ENCODE data around the gene TEX261. TPM values are rescaled to one million over a fixed set of nuclear protein-coding genes. Genes with fewer than 3 reads are reported as not detected.

Gene TEX261
- total and polyA plus RNA-seq, 8 donors: 19.0 to 46.2 (median 41.6) TPM

DNA sequence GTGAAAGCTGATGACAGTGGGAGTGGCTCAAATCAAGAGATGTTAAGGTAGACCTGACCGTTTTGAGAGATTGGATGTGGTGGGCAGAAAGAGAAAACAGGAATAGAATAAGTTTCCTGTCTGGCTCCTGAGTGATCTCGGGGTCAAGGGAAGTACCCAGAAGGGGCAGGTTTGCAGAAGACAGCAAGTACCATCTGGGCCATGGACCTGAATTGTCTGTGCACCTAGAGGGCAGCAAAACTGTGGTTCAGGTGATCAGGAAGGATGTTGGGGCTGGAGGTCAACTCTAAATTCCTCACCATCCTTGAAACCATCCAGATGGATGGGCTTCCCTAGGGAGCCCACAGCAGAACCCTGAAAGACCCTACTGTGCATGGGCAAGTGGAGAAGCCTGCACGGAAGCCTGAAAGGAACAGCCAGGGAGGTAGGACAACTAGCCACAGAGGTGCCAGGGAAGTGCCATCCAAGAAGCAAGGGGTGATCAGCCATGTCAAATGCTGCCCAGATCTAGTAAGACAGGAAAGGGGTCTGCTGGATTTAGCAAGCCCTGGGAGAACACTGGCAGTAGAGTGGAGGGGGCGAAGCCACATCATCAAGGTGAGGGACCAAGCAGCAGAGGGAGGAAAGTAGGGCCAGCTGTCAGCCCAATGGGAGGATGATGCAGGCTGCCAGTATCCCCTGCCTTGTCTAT lies 8.0 kb downstream of the TEX261 start:
- WGBS, 2 donors: 85 to 90% methylated on average over 4 of the region's 4 CpGs
- intact Hi-C loops (cut with DNase I): no loop called here
- no peak for FAIRE-seq
- H3K4me3 ChIP-seq: no peak overlapping the region
- ATAC-seq: no peak
- H3K4me1 ChIP-seq: no peaks in the 10 kb centered on the region
- no peaks in the 10 kb centered on the region for H3K9me3 ChIP-seq
- DNase-seq: no peak
- H3K27me3 ChIP-seq: no peaks in the 10 kb centered on the region
- peaks cover 4 to 29% (median 11%) of the 10 kb centered on the region in 3 donors for H3K36me3 ChIP-seq
- TF ChIP-seq, protein P1, sequence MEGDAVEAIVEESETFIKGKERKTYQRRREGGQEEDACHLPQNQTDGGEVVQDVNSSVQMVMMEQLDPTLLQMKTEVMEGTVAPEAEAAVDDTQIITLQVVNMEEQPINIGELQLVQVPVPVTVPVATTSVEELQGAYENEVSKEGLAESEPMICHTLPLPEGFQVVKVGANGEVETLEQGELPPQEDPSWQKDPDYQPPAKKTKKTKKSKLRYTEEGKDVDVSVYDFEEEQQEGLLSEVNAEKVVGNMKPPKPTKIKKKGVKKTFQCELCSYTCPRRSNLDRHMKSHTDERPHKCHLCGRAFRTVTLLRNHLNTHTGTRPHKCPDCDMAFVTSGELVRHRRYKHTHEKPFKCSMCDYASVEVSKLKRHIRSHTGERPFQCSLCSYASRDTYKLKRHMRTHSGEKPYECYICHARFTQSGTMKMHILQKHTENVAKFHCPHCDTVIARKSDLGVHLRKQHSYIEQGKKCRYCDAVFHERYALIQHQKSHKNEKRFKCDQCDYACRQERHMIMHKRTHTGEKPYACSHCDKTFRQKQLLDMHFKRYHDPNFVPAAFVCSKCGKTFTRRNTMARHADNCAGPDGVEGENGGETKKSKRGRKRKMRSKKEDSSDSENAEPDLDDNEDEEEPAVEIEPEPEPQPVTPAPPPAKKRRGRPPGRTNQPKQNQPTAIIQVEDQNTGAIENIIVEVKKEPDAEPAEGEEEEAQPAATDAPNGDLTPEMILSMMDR (IDR thresholded peaks at IDR 0.05): no peak
- no peak overlapping the region for H3K27ac ChIP-seq

DNA sequence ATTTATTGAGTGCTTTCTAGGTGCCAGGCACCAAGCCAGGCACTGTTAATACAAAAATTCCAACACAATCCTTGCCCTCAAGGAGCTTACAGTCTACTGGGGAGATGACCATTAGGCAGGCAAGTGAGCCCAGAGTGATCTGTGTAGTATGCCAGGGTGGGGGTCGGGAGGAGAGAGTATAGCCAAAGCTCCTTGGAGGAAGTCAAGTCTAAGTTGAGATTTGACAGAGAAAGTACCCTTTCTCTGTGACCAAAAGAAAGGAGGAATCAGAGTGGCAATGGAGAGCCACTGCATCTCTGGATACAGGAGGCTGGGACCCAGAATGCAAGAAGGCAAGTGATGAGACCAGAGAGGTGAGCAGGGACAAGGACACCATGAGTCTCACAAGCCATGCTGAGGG lies 8.7 kb downstream of the TEX261 start:
- ATAC-seq (no peak), DNase-seq (peak in 1 of 6 donors; percentile 5), FAIRE-seq (no peak)
- peaks cover 4 to 29% (median 11%) of the 10 kb centered on the region in 3 donors for H3K36me3 ChIP-seq
- H3K4me3 ChIP-seq: no peak overlapping the region
- TF ChIP-seq, protein P1 (IDR thresholded peaks at IDR 0.05): no peak
- intact Hi-C loops (cut with DNase I): no loop called here
- no peaks in the 10 kb centered on the region for H3K27me3 ChIP-seq
- no peaks in the 10 kb centered on the region for H3K9me3 ChIP-seq
- no peaks in the 10 kb centered on the region for H3K4me1 ChIP-seq
- H3K27ac ChIP-seq: no peak overlapping the region
- 99 to 100% methylated on average over 1 of the region's 1 CpG for WGBS, 2 donors

DNA sequence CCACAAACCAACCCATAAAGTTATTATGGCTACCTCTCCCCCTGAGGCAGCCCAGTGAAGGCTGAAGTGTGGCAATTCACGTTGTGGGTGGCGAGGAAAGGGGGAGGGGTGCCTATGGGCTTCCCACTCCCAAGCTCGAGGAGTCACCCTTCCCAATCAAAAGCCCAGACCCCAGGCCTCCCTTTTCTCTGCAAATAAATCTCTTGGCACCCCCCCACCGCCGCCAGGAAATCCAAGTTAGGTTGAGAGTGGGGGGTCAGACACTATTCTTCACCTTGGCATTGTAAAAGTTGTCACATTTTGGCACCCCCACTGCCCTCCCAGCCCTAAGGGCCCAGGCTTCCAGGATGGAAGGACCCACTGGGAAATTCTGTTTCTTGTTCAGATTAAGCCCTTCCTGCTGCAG lies 9.4 kb downstream of the TEX261 start:
- Histone ChIP-seq H3K36me3 (peaks cover 4 to 29% (median 11%) of the 10 kb centered on the region in 3 donors), H3K4me1 (no peaks in the 10 kb centered on the region), H3K27ac (no peak overlapping the region), H3K4me3 (no peak overlapping the region), H3K27me3 (no peaks in the 10 kb centered on the region), H3K9me3 (no peaks in the 10 kb centered on the region)
- intact Hi-C loops (cut with DNase I): no loop called here
- DNase-seq (peak in 2 of 6 donors; percentile 16 to 18), FAIRE-seq (no peak), ATAC-seq (no peak)
- TF ChIP-seq, protein P1 (IDR thresholded peaks at IDR 0.05): no peak
- WGBS, 2 donors: 61 to 76% methylated on average over 5 of the region's 5 CpGs

DNA sequence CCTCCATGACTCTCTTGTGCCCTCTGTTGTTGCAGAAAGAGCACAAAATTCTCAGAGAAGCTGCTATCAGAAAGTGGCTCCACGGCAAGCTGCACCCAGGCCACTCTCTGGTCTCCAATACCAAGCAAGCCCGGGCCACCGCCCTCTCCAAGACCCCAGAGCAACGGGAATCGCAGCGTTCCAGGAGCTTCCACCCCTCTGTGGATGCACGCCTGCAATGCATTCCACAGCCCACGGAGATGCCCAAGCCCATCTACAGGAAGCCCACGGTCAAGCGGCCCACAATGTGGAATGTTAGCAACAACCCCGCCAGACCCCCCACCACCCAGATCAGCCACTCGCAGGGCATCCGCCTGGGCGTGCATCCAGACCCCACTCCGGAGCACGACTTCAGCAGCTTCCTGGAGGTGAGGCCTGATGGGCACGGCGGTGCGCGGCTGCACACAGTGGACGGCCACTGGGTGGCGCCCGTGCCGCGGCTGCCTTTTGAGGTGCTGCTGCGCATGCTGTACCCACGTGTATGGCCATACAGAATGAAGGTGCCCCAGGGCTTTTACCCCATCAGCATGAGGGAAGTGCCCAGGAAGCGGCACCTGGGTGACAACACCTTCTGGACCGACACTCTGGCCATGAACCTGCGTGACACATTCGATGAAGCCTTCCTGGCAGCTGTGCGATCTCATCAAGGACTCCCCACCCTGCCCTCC lies 9.9 kb downstream of the TEX261 start:
- peaks cover 4 to 29% (median 11%) of the 10 kb centered on the region in 3 donors for H3K36me3 ChIP-seq
- 29 to 31% methylated on average over 32 of the region's 32 CpGs for WGBS, 2 donors
- ATAC-seq: peak; percentile 71 to 93 (median 85)
- no peak overlapping the region for H3K4me3 ChIP-seq
- TF ChIP-seq, protein P1 (IDR thresholded peaks at IDR 0.05): peak; percentile 54 to 74 (median 61)
- DNase-seq: peak in 5 of 6 donors; percentile 42 to 87 (median 71)
- no peaks in the 10 kb centered on the region for H3K9me3 ChIP-seq
- no peak for FAIRE-seq
- no peaks in the 10 kb centered on the region for H3K4me1 ChIP-seq
- H3K27me3 ChIP-seq: no peaks in the 10 kb centered on the region
- intact Hi-C loops (cut with DNase I): no loop called here
- H3K27ac ChIP-seq: no peak overlapping the region

DNA sequence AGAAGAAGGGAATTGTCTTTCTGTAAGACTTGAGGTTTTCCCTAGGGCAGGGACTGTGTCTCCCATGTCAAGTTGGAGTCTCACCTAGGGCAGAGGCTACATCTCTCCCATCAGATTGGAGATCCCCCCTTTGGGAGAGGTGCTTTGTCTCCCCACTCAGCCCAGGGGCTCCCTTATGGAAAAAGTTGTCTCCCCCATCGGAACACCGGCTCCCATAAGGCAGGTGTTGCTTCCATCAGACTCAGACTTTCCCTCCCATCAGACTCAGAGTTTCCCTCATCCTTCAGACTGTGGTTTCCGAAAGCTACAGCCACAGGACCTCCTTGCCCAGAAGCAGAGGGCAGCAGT lies 10.5 kb downstream of the TEX261 start:
- peak in 1 of 6 donors; percentile 3 for DNase-seq
- H3K27ac ChIP-seq: no peak overlapping the region
- H3K9me3 ChIP-seq: no peaks in the 10 kb centered on the region
- WGBS, 2 donors: 85% methylated on average over 3 of the region's 3 CpGs
- ATAC-seq: no peak
- intact Hi-C loops (cut with DNase I): no loop called here
- H3K4me3 ChIP-seq: no peak overlapping the region
- no peak for FAIRE-seq
- no peaks in the 10 kb centered on the region for H3K27me3 ChIP-seq
- TF ChIP-seq, protein P1 (IDR thresholded peaks at IDR 0.05): no peak
- H3K4me1 ChIP-seq: no peaks in the 10 kb centered on the region
- H3K36me3 ChIP-seq: peaks cover 4 to 27% (median 10%) of the 10 kb centered on the region in 3 donors

All from pancreas (tissue), 10 donors.